CD1c-positive myeloid dendritic cell (primary cell): Measurements from ENCODE around the gene TBC1D16.

Experiments used
- DNase-seq: peaks from one replicate; pipeline ENCODE4 v3.0.0-alpha.2; 2016; ENCODE audit errors: extremely low spot score

Gene TBC1D16

GRCh38 chr17:79928502-79929256 is 107.0 kb downstream of the TBC1D16 start:
- DNase-seq: no peak

GRCh38 chr17:79927688-79928501 is 107.8 kb downstream of the TBC1D16 start:
- no peak for DNase-seq

- no peak for DNase-seq
These were observed 108.5 kb downstream of the TBC1D16 start for GRCh38 chr17:79927136-79927661.

- no peak for DNase-seq
These were observed 109.0 kb downstream of the TBC1D16 start for GRCh38 chr17:79926605-79927135.

- DNase-seq: no peak
These were observed 109.5 kb downstream of the TBC1D16 start for GRCh38 chr17:79926142-79926604.

- no peak for DNase-seq
These were observed 110.3 kb downstream of the TBC1D16 start for GRCh38 chr17:79925242-79925957.

- no peak for DNase-seq
These were observed 111.1 kb downstream of the TBC1D16 start for GRCh38 chr17:79924639-79924976.

GRCh38 chr17:79923974-79924638 is 111.6 kb downstream of the TBC1D16 start:
- peak; percentile 53 for DNase-seq

GRCh38 chr17:79922798-79923197 is 112.9 kb downstream of the TBC1D16 start:
- no peak for DNase-seq

- no peak for DNase-seq
These were observed 113.5 kb downstream of the TBC1D16 start for GRCh38 chr17:79922116-79922601.

GRCh38 chr17:79921411-79922115 is 114.1 kb downstream of the TBC1D16 start:
- DNase-seq: no peak

- DNase-seq: no peak
These were observed 114.8 kb downstream of the TBC1D16 start for GRCh38 chr17:79920751-79921410.

- no peak for DNase-seq
These were observed 115.6 kb downstream of the TBC1D16 start for GRCh38 chr17:79919862-79920720.

GRCh38 chr17:79919164-79919585 is 116.5 kb downstream of the TBC1D16 start:
- no peak for DNase-seq

- DNase-seq: no peak
These were observed 117.0 kb downstream of the TBC1D16 start for GRCh38 chr17:79918581-79919163.

GRCh38 chr17:79917902-79918484 is 117.7 kb downstream of the TBC1D16 start:
- DNase-seq: no peak

GRCh38 chr17:79916991-79917901 is 118.4 kb downstream of the TBC1D16 start:
- no peak for DNase-seq
